ENCODE data around the gene MAPKAPK2.

- no peak for TF ChIP-seq CTCF (IDR thresholded peaks at IDR 0.05)
- TF ChIP-seq POLR2A (IDR thresholded peaks at IDR 0.05) = no peak
Observed at GRCh38 chr1:206704226-206704625, 19.5 kb downstream of the MAPKAPK2 start.
